DMS53 treated with DMSO at 0.1 percent for 48 hours (cell line): ENCODE measurements around the gene PCYOX1L.

Source experiments
- DNase-seq: peaks from one replicate; lab custom pipeline; 2025; ENCODE audit not compliant: unreplicated experiment; lab: John Stamatoyannopoulos, UW

Gene PCYOX1L

GRCh38 chr5:149406203-149406978 is 48.5 kb downstream of the PCYOX1L start:
- no peak for DNase-seq

- no peak for DNase-seq
Observed at GRCh38 chr5:149406979-149407306, 49.1 kb downstream of the PCYOX1L start.

- no peak for DNase-seq
Observed at GRCh38 chr5:149407323-149408251, 49.7 kb downstream of the PCYOX1L start.

- no peak for DNase-seq
Observed at GRCh38 chr5:149408252-149409099, 50.6 kb downstream of the PCYOX1L start.

- no peak for DNase-seq
Observed at GRCh38 chr5:149409268-149409948, 51.6 kb downstream of the PCYOX1L start.

- DNase-seq: no peak
Observed at GRCh38 chr5:149410071-149410470, 52.2 kb downstream of the PCYOX1L start.

- no peak for DNase-seq
Observed at GRCh38 chr5:149410721-149411432, 53.0 kb downstream of the PCYOX1L start.

- DNase-seq: no peak
Observed at GRCh38 chr5:149411738-149412519, 54.1 kb downstream of the PCYOX1L start.

- DNase-seq: no peak
Observed at GRCh38 chr5:149412783-149413476, 55.1 kb downstream of the PCYOX1L start.

- DNase-seq: no peak
Observed at GRCh38 chr5:149413477-149414210, 55.8 kb downstream of the PCYOX1L start.

- no peak for DNase-seq
Observed at GRCh38 chr5:149414405-149415065, 56.7 kb downstream of the PCYOX1L start.

GRCh38 chr5:149415066-149415967 is 57.5 kb downstream of the PCYOX1L start:
- no peak for DNase-seq

- no peak for DNase-seq
Observed at GRCh38 chr5:149416987-149417710, 59.3 kb downstream of the PCYOX1L start.

- no peak for DNase-seq
Observed at GRCh38 chr5:149417711-149418368, 60.0 kb downstream of the PCYOX1L start.

GRCh38 chr5:149418910-149419531 is 61.2 kb downstream of the PCYOX1L start:
- DNase-seq: no peak
